B cell (primary cell): ENCODE data around the gene COBLL1.
"Not testable (repeated sequence)": the region's sequence is repeated elsewhere in the genome, so short reads cannot be mapped to it uniquely, and the experiment has no call there.

ENCODE experiments used
- CTCF ChIP-seq: fragments of 200-600 bp; IDR thresholded peaks from one replicate; pipeline ENCODE4 v1.8.0; 2022; ENCODE audit warnings: antibody characterized with exemption, mild to moderate bottlenecking
- EZH2 ChIP-seq: IDR thresholded peaks from 2 replicates; pipeline ENCODE4 v1.6.1; 2012; ENCODE audit warnings: borderline replicate concordance, low read depth, mild to moderate bottlenecking, moderate library complexity, low read length; ENCODE audit not compliant: insufficient read depth, poor library complexity, severe bottlenecking

- not testable (repeated sequence) for TF ChIP-seq EZH2, CTCF
Observed at GRCh38 chr2:164859906-164860693, 18.5 kb upstream of the COBLL1 start.
